GM12878 (cell line): ENCODE results near the gene GLRX2. TPM values are rescaled to one million over a fixed set of nuclear protein-coding genes. Genes with fewer than 3 reads are reported as not detected.

Source experiments
- ATAC-seq: fragments of 200-7000 bp; cut with Tn5 transposase; 3 replicates; pipeline ENCODE4 v1.9.1; 2020; ENCODE audit warnings: mild to moderate bottlenecking, moderate library complexity
- BruUV-seq: library from RNA; stranded (reverse); fragments of 400-500 nt; replicated peaks from 2 replicates; lab custom pipeline; 2021; lab: Mats Ljungman, UMichigan
- CTCF ChIA-PET: fragments of 300-600 bp; sonication (Branson Sonifier 250); formaldehyde crosslinking; extraction: SDS; loops from one replicate; lab custom pipeline; 2021; ENCODE audit warnings: inconsistent platforms; lab: Yijun Ruan, JAX
- POLR2A ChIA-PET: fragments of 350-600 bp; formaldehyde crosslinking; extraction: SDS; loops from one replicate; lab custom pipeline; 2021; ENCODE audit warnings: inconsistent platforms; lab: Charles Lee
- RAD21 ChIA-PET: fragments of 300-600 bp; sonication (Branson Sonifier 250); formaldehyde crosslinking; loops from one replicate; lab custom pipeline; 2023; ENCODE audit warnings: antibody characterized with exemption; ENCODE audit not compliant: unreplicated experiment; lab: Charles Lee
- SMC1A ChIA-PET: fragments of 300-600 bp; sonication (Branson Sonifier 250); formaldehyde crosslinking; loops from one replicate; lab custom pipeline; 2023; ENCODE audit not compliant: unreplicated experiment, uncharacterized antibody; lab: Charles Lee
- DNase-seq: peaks from one replicate; pipeline ENCODE4 v3.0.0-alpha.2; 2011; ENCODE audit warnings: low read depth, low spot score
- FAIRE-seq: peaks from 3 replicates; lab custom pipeline; 2011; peaks lifted over from hg19 to GRCh38; lab: Jason Lieb, UNC
- H2AFZ ChIP-seq: 2 replicates; pipeline ENCODE4 v1.6.0; 2011; ENCODE audit warnings: low read depth, low read length, control low read depth; ENCODE audit not compliant: control insufficient read depth
- H3K27ac ChIP-seq: 2 replicates; pipeline ENCODE4 v1.5.1; 2011; ENCODE audit warnings: control low read depth; ENCODE audit not compliant: control insufficient read depth, insufficient read depth
- H3K27me3 ChIP-seq, 2 experiments: replicated peaks in 1 of 2; 2 replicates each; pipeline versions ENCODE4 v1.6.0 to v1.6.1; 2011; ENCODE audit warnings: low read length in 1 of 2; ENCODE audit not compliant: control insufficient read depth in 2 of 2, insufficient read depth in 2 of 2
- H3K36me3 ChIP-seq, 2 experiments: 2 replicates each; pipeline ENCODE4 v1.5.1; 2011; ENCODE audit warnings: low read length in 1 of 2; ENCODE audit not compliant: control insufficient read depth in 2 of 2, insufficient read depth in 2 of 2
- H3K4me1 ChIP-seq: 2 replicates; pipeline ENCODE4 v1.6.1; 2011; ENCODE audit warnings: mild to moderate bottlenecking, low read length, moderate library complexity, mixed read lengths; ENCODE audit not compliant: control insufficient read depth, insufficient read depth
- H3K4me2 ChIP-seq: 2 replicates; pipeline ENCODE4 v1.6.0; 2011; ENCODE audit warnings: control low read depth; ENCODE audit not compliant: control insufficient read depth, insufficient read depth
- H3K4me3 ChIP-seq: fragments of 200-600 bp; sonication (generic); 2 replicates; pipeline ENCODE4 v1.5.1; 2016
- H3K79me2 ChIP-seq: 2 replicates; pipeline ENCODE4 v1.6.0; 2011; ENCODE audit warnings: low read length; ENCODE audit not compliant: control insufficient read depth, insufficient read depth
- H3K9ac ChIP-seq: 2 replicates; pipeline ENCODE4 v1.8.0; 2011; ENCODE audit warnings: low read length, control low read depth, mixed read lengths; ENCODE audit not compliant: control insufficient read depth, insufficient read depth
- H3K9me3 ChIP-seq: replicated peaks from 3 replicates; pipeline ENCODE4 v1.5.1; 2011; ENCODE audit warnings: mild to moderate bottlenecking, low read length; ENCODE audit not compliant: control insufficient read depth, insufficient read depth
- H4K20me1 ChIP-seq: 2 replicates; pipeline ENCODE4 v1.6.0; 2011; ENCODE audit not compliant: control insufficient read depth, insufficient read depth
- EED ChIP-seq: sonication (generic); IDR thresholded peaks from 2 replicates; pipeline ENCODE4 v1.6.1; 2016; ENCODE audit warnings: antibody characterized with exemption, low read depth
- FOS ChIP-seq: IDR thresholded peaks from 3 replicates; pipeline ENCODE4 v1.6.1; 2011; ENCODE audit warnings: borderline replicate concordance; ENCODE audit not compliant: insufficient read length; ENCODE audit errors: extremely low read depth
- MYC ChIP-seq: IDR thresholded peaks from 2 replicates; pipeline ENCODE4 v1.6.1; 2011; ENCODE audit warnings: mild to moderate bottlenecking, low read length, moderate library complexity, inconsistent platforms; ENCODE audit not compliant: insufficient read depth, insufficient replicate concordance, insufficient read length, severe bottlenecking
- PKNOX1 ChIP-seq: fragments of 450-650 bp; IDR thresholded peaks from 2 replicates; pipeline ENCODE4 v1.6.1; 2016; ENCODE audit warnings: mild to moderate bottlenecking
- SIN3A ChIP-seq: IDR thresholded peaks from 2 replicates; pipeline ENCODE4 v1.6.1; 2012; ENCODE audit warnings: low read depth, low read length, improper control_type of control experiment
- SMAD5 ChIP-seq: IDR thresholded peaks from 2 replicates; pipeline ENCODE4 v1.6.1; 2016; ENCODE audit warnings: antibody characterized with exemption, low read depth
- SMC3 ChIP-seq: IDR thresholded peaks from 2 replicates; pipeline ENCODE4 v1.6.1; 2011; ENCODE audit warnings: low read length, improper control_type of control experiment, borderline replicate concordance
- WGBS: methylation state at CpG from one replicate; pipeline ENCODE4 v1.1.6; 2016; ENCODE audit warnings: low lambda C conversion rate; ENCODE audit not compliant: insufficient replicate concordance, insufficient coverage; ENCODE audit errors: missing lambda C conversion rate; 5-methylcytosine and 5-hydroxymethylcytosine counted together
- in situ Hi-C: fragments of 300-500 bp; cut with MboI; formaldehyde crosslinking; loops from 9 replicates; pipeline ENCODE4 v1.14.3; 2018; ENCODE audit warnings: mixed read lengths
- intact Hi-C: fragments of 100-400 bp; cut with micrococcal nuclease; formaldehyde crosslinking; loops from one replicate; pipeline ENCODE4 v1.14.2; 2022; ENCODE audit not compliant: unreplicated experiment
- polyA plus RNA-seq, 11 experiments: library from polyadenylated mRNA; depleted of rRNA in 4 of 11; unstranded in 6 of 11; stranded (reverse) in 5 of 11; fragments of >200 nt; fragmentation: Nextera tagmentation in 4 of 11; fragmentation: Illumina TruSeq in 1 of 11; extraction: Ambion mirVana in 4 of 11; extraction: Trizol in 1 of 11; gene quantifications; 1 replicate in 1 of 11; 2 replicates in 10 of 11; pipeline versions ENCODE4 v1.2.1 to v1.2.3, GENCODE V29; 2011 to 2016; ENCODE audit warnings: inconsistent platforms in 2 of 11, missing spikeins in 2 of 11, low read depth in 1 of 11
- total RNA-seq, 4 experiments: library from RNA; depleted of rRNA in 3 of 4; stranded (reverse); fragments of >200 nt in 3 of 4; fragmentation: Illumina TruSeq in 1 of 4; extraction: Trizol in 1 of 4; gene quantifications; 2 replicates each; pipeline versions ENCODE4 v1.2.1 to v1.2.3, GENCODE V29; 2013 to 2021

GLRX2 gene
- total and polyA plus RNA-seq, 10 of the 15 experiments (the other 5 are each of a cell fraction or from before 2014, with no cell fraction given): 5.5 to 67.6 (median 16.6) TPM

DNA sequence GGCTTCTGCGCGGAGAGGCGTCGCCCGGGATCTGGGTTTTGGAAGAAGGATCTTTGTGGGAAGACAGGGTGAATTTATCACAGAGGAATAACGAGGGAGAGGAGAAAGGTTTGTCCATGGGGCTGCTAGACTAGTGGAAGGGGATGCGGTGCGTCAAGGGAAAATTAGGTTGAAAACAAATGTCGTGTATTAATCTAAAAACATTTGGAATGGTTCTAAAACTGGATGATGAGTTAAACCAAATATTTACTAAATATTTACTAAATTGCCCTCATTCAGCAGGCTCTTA lies 45.2 kb downstream of the GLRX2 start:
- H4K20me1 ChIP-seq: no peaks in the 10 kb centered on the region
- ATAC-seq: no peak
- H3K9ac ChIP-seq: peak overlapping the region; percentile 98
- H3K4me2 ChIP-seq: peak overlapping the region; percentile 66
- ChIA-PET SMC1A (interaction anchor here (1.3 kb wide), 1 partner anchor 42 kb away, joined by 4 read pairs; no protein-coding TSS in a partner anchor), RAD21 (no interaction called here), POLR2A (no interaction called here), CTCF (interaction anchor here (2.7 kb wide), 1 partner anchor 11 kb away, joined by 15 read pairs; no protein-coding TSS in a partner anchor)
- DNase-seq: no peak
- H3K79me2 ChIP-seq: peaks cover 98% of the 10 kb centered on the region
- peaks cover 0 to 4% of the 10 kb centered on the region in 2 experiments; a peak in 2 of 4 replicates for H3K36me3 ChIP-seq
- in situ Hi-C loops: no loop called here
- 0% methylated on average over 9 of the region's 9 CpGs for WGBS
- H2AFZ ChIP-seq: peak overlapping the region; percentile 85
- intact Hi-C loops: no loop called here
- H3K4me1 ChIP-seq: peaks cover 30% of the 10 kb centered on the region
- no peak for FAIRE-seq
- H3K9me3 ChIP-seq: no peaks in the 10 kb centered on the region; the same call in 1 of the 3 replicates
- peak overlapping the region; percentile 80 for H3K4me3 ChIP-seq
- H3K27ac ChIP-seq: peak overlapping the region; percentile 95
- no peaks in the 10 kb centered on the region for H3K27me3 ChIP-seq
- TF ChIP-seq MYC (no peak), FOS (no peak), SMAD5 (no peak), SMC3 (no peak), SIN3A (no peak), EED (no peak), PKNOX1 (no peak)
- BruUV-seq: no TSS peak
